GM19240 (cell line): ENCODE measurements around the gene SCUBE1.

Experiments used
- DNase-seq: peaks from one replicate; pipeline ENCODE4 v3.0.0; 2011; ENCODE audit warnings: low spot score; ENCODE audit not compliant: insufficient read length

The SCUBE1 gene

GRCh38 chr22:43329061-43329460 is 14.1 kb downstream of the SCUBE1 start:
- DNase-seq, result no peak

GRCh38 chr22:43327157-43327438 is 16.1 kb downstream of the SCUBE1 start:
- DNase-seq, result no peak

GRCh38 chr22:43326331-43327156 is 16.6 kb downstream of the SCUBE1 start:
- DNase-seq, result no peak

GRCh38 chr22:43325176-43325575 is 18.0 kb downstream of the SCUBE1 start:
- no peak for DNase-seq

- no peak for DNase-seq
Observed at GRCh38 chr22:43320943-43321900, 21.9 kb downstream of the SCUBE1 start.

- no peak for DNase-seq
Observed at GRCh38 chr22:43319661-43320486, 23.3 kb downstream of the SCUBE1 start.

- DNase-seq, result no peak
Observed at GRCh38 chr22:43317239-43317638, 25.9 kb downstream of the SCUBE1 start.

- DNase-seq, result no peak
Observed at GRCh38 chr22:43315687-43316217, 27.4 kb downstream of the SCUBE1 start.

GRCh38 chr22:43314611-43315010 is 28.6 kb downstream of the SCUBE1 start:
- DNase-seq, result no peak

GRCh38 chr22:43313890-43314474 is 29.2 kb downstream of the SCUBE1 start:
- no peak for DNase-seq

- DNase-seq, result no peak
Observed at GRCh38 chr22:43313244-43313889, 29.8 kb downstream of the SCUBE1 start.

GRCh38 chr22:43312608-43313007 is 30.6 kb downstream of the SCUBE1 start:
- DNase-seq, result no peak

- DNase-seq, result no peak
Observed at GRCh38 chr22:43310798-43311197, 32.4 kb downstream of the SCUBE1 start.

- DNase-seq, result no peak
Observed at GRCh38 chr22:43310311-43310710, 32.9 kb downstream of the SCUBE1 start.

GRCh38 chr22:43308836-43309235 is 34.3 kb downstream of the SCUBE1 start:
- DNase-seq, result no peak

GRCh38 chr22:43308060-43308830 is 34.9 kb downstream of the SCUBE1 start:
- no peak for DNase-seq

GRCh38 chr22:43305806-43306205 is 37.4 kb downstream of the SCUBE1 start:
- no peak for DNase-seq

- no peak for DNase-seq
Observed at GRCh38 chr22:43304831-43305590, 38.2 kb downstream of the SCUBE1 start.

- no peak for DNase-seq
Observed at GRCh38 chr22:43303751-43304150, 39.4 kb downstream of the SCUBE1 start.
